Panc1 (cell line): ENCODE measurements around the gene SORCS1.

Experiments
- CTCF ChIP-seq: fragments of 450-650 bp; IDR thresholded peaks from 2 replicates; pipeline ENCODE4 v1.5.1; 2017; ENCODE audit warnings: mild to moderate bottlenecking
- POLR2AphosphoS5 ChIP-seq: IDR thresholded peaks from 2 replicates; pipeline ENCODE4 v1.6.1; 2012; ENCODE audit warnings: mild to moderate bottlenecking, low read depth, low read length, moderate library complexity
- REST ChIP-seq, 2 experiments: IDR thresholded peaks; 2 replicates each; pipeline ENCODE4 v1.6.1; 2011 to 2012; ENCODE audit warnings: low read depth in 2 of 2, control low read depth in 1 of 2, low read length in 1 of 2, mild to moderate bottlenecking in 1 of 2, moderate library complexity in 1 of 2; ENCODE audit not compliant: insufficient read depth in 1 of 2
- SIN3A ChIP-seq: IDR thresholded peaks from 2 replicates; pipeline ENCODE4 v1.6.1; 2012; ENCODE audit warnings: low read depth, mild to moderate bottlenecking, low read length, moderate library complexity, borderline replicate concordance; ENCODE audit not compliant: insufficient read depth
- TCF7L2 ChIP-seq: IDR thresholded peaks from 2 replicates; pipeline ENCODE4 v1.6.1; 2011; ENCODE audit warnings: mild to moderate bottlenecking, low read depth, low read length, inconsistent platforms

GRCh38 chr10:106559442-106559841 lies 605.1 kb downstream of the SORCS1 start:
- TF ChIP-seq CTCF (no peak), SIN3A (no peak), POLR2AphosphoS5 (no peak), REST (IDR thresholded peaks at IDR 0.05; ENCODE audit: insufficient read depth in 1 of 2, low read depth in 2 of 2, low read length in 1 of 2) (no peak), TCF7L2 (no peak)
